Stimulated activated CD8-positive, alpha-beta memory T cell treated with anti-CD3 and anti-CD28 coated beads, Interleukin-15, amount 100 ng/mL, for 48 hours (primary cell): Measurements from ENCODE around the gene ABHD8.

Source experiments
- DNase-seq, 2 donors: peaks; one replicate each; pipeline ENCODE4 v3.0.0-alpha.2; 2020; ENCODE audit warnings: low read depth in 2 of 2

The ABHD8 gene, protein sequence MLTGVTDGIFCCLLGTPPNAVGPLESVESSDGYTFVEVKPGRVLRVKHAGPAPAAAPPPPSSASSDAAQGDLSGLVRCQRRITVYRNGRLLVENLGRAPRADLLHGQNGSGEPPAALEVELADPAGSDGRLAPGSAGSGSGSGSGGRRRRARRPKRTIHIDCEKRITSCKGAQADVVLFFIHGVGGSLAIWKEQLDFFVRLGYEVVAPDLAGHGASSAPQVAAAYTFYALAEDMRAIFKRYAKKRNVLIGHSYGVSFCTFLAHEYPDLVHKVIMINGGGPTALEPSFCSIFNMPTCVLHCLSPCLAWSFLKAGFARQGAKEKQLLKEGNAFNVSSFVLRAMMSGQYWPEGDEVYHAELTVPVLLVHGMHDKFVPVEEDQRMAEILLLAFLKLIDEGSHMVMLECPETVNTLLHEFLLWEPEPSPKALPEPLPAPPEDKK

DNA sequence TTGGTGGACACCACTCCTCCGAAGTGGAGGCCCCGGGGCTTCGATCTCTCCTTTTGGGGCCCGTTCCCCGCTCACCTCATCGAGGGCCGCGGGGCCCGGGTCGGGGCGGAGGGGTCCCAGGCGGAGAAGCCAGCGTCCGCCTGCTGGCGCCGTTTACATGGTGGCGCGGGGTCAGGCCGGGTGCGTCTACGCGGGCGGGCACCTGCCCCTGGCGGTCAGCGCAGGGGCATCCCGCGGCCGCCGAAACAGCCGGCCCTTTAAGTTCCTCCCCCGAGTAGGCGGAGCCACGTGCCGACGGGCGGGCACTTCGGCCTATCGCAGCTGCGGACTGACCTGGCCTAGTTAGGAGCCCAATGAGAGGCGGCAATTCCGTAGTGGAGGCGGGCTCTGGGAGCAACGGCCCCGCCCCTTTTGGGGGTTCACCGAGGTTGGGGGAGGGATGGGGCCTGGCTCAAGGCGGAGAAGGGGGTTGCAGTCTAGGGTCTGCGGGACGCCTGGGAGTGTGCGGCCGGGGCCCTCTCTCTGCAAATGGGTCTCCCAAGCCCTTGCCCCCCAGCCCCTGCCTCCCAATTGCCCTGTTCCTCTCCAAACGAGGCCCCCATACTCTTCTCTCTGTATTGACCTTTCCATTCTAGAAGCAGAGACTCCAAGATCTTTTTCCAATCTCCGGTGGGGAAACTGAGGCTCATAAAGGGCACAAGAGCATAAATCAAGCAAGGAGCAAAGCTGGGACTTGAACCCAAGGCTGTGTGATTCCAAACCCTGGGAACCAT is at the start of gene ABHD8:
Gene ABHD8, minus strand, starts transcription at position 259 of the 773 bp plus-strand sequence. CDS start 1,809 bp downstream, outside the sequence.
- DNase-seq: peak; percentile 89 to 91

DNA sequence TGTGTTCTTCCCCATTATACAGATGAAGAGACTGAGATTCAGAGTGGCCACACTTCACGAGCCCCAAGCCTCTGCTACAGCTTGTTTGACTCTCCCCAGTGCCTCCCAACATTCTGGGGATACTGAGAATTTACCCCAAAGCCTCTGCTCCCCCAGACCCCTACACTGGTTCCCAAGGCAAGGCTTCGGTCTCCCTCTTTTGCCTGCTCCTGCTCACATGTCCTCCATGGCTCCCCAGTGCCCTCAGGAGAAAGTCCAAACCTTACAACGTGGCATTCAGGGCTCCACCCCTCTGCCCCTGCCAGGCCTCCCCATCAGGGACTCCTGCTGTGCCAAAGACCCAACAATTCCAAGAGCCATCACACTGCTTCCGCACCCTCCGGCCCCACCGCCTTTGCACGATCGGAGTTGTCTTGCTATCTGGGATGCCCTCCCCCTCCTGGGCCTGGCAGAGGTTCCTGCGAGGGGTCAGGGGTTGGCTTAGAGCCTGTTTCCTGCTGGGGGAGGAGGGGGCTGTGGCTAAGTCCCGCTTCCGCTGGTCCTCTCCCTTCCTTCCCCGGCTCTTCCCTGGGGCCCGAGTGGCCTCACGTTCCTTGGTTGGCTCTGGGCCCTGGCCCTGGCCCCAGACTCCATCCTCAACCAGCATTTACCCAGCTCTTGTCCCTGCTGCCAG is 49.5 kb upstream of the ABHD8 start:
- DNase-seq: no peak

DNA sequence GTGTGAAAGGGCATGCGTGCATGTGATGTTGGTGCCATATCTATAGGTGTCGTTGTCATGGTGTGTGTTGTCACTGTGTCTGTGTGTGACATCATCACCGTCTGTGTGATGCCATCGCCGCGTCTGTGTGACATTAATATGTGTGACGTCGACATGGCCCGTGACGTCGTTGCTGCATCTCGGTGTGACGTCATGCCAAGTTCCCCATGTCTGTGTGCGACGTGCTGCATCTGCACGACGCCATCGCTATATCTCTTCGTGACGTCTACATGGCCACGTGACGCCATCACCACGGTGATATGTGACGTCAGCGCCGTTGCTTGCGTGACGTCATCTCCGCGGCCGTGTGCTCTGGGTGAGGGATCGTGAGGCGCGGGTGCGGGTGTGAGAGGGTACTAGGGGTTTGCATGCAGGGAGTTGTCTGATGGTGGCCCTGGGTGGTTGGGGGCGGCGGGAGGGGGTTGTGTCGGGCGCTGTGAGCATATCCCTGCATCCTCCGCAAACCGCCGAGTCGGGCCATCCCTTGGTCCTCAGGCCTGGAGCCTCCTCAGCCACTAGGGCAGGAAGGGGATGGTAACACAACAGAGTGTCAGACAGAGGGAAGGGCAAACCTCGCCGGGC is 48.7 kb upstream of the ABHD8 start:
- DNase-seq: no peak

DNA sequence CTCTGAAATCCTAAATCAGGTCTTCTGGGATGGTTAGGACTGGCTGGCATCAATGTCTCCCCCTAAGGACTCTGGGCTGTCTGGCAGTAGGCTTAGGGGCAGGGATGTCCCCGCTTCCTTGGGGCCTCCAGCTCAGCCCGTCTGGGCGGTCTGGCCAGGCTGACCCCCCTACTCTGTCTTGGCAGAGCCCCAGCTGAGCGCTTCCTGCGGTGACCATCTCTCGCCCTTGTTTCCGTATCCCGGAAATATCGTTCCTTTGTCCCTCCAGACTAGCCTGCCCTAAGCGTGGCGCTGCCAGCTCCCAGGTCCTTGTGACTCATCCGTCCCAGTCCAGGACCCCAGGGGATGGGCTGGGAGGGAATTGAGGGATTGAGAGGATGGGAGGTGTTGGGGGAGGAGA is 45.5 kb upstream of the ABHD8 start:
- DNase-seq: no peak

DNA sequence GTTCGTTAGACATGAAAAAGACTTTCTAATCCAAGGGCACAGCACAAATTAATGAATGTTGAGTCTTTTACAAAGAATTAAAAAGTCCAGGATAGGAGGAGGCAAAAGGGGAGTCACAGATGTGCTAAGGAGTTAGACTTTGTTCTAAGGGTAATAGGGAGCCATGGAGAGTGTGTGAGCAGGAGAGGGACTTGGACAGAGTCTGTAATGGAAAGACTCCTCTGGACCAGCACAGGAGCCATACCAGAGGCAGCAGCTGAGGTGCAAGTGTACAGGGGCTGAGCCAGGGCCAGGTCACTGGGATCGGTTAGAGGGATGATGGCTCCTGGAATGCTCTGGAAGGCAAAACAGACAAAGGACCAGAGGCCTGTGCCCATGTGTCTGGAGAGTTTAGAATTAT is 44.7 kb upstream of the ABHD8 start:
- DNase-seq: no peak

DNA sequence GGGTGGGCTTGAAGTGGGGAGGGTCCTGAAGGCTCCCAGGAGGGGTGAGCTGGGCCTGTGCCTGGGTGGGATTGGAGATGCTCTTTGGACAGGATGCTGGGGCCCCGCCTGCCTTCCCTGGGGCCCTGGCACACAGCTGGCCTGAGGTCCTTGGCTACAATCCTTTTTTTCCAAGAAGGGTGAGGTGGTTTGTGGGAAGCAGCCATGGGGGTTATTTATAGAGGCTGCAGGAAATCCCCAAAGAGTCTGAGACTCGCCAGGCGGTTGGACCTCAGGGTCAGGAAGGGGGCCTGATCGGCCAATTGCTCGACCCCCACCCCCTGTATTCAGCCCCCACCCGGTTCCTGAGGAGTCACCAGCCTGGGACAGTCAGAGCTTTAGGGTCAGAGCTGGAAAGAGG is 44.1 kb upstream of the ABHD8 start:
- DNase-seq: no peak

DNA sequence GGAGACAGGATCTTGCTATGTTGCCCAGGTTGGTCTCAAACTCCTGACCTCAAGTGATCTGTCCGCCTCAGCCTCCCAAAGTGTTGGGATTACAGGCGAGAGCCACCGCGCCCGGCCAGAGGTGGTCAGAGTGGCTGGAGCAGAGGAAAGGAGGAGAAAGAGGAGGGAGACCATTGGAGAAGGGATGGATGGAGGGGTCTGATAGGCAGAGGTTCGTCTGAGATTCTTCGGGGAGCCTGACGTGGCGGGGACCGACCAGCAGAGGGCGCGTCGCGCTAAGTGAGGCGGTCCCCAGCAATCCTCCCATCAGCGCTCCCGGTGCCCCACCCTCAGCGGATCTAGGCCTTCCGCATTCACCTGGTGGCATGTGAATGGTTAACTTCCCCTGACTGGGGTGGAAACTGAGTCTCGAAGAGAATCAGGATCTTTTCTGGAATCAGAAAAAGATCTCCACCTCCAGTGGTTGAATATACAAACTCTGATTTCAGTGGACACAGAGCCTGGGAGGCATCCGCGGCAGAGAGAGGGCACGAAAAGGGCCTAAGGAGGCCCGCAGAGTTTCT is 43.0 kb upstream of the ABHD8 start:
- DNase-seq: peak in 1 of 2 donors; percentile 59

DNA sequence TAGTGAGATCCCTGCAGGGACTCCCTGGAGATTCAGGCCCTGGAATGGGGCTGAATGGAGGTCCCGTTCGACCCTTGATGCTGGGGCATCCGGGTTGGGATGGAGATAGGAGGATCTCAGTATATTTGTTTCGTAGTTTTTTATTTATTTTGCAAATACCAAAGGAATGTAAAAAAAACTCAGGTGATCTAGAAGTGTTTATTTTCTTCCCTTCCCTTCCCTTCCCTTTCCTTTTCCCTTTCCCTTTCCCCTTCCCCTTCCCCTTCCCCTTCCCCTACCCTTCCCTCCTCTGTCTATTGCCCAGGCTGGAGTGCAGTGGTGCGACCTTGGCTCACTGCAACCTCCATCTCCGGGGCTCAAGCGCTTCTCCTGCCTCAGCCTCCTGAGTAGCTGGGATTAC is 38.6 kb upstream of the ABHD8 start:
- DNase-seq: no peak

DNA sequence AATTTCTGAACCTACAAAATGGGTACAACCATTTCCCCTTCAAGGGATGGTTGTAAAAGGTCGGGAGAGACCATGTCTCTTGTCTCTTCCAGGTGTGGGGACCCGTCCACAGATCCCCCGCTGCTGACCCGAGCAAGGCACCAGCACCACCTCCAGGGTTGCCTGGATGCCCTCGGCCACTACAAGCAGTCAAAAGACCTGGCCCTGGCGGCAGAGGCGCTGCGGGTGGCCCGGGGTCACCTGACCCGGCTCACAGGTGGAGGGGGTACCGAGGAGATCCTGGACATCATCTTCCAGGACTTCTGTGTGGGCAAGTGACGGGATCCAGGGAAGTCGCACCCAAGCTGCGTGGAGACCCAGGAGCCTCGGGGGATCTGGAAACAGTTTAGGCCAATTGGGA is 38.2 kb upstream of the ABHD8 start:
- DNase-seq: no peak

DNA sequence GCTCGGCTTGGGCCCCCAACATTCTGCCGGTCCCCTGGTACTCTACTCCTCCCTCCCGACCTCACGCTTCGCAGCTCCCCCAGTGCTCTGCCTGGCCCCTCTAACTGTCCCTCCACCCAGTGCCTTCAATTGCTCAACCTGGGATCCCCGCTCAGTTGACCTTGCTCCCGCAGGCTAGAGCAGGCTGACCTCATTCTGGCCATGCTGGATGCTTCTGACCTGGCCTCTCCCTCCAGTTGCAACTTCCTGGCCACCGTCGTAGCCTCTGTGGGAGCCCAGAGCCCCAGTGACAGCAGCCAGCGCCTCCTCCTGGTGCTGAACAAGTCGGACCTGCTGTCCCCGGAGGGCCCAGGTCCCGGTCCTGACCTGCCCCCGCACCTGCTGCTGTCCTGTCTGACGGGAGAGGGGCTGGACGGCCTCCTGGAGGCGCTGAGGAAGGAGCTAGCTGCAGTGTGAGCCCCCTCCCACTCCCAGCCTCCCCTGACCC is 37.7 kb upstream of the ABHD8 start:
- no peak for DNase-seq

DNA sequence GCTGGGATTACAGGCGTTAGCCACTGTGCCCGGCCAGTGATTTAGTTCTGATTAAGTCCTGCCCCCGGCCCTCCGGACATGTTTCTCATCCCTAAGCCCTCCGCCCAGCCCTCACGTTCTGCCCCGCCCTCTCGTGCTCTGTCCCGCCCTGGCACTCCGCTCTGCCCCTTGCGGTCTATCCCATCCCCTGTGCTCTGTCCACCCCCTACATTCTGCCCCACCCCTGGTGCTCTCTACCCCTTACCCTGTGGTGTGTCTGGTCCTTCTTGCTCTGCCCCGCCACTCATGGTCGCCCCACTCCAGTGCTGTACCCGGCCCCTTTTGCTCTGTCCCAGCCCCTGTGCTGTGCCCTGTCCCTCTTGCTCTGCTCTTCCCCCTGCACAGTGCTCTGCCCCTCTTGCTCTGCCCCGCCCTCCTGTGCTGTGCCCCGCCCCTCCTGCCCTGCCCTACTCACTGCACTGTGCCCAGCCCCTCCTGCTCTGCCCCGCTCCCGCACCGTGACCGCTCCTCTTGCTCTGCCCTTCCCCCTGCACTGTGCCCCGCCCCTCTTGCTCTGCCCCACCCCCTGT is 37.2 kb upstream of the ABHD8 start:
- no peak for DNase-seq

DNA sequence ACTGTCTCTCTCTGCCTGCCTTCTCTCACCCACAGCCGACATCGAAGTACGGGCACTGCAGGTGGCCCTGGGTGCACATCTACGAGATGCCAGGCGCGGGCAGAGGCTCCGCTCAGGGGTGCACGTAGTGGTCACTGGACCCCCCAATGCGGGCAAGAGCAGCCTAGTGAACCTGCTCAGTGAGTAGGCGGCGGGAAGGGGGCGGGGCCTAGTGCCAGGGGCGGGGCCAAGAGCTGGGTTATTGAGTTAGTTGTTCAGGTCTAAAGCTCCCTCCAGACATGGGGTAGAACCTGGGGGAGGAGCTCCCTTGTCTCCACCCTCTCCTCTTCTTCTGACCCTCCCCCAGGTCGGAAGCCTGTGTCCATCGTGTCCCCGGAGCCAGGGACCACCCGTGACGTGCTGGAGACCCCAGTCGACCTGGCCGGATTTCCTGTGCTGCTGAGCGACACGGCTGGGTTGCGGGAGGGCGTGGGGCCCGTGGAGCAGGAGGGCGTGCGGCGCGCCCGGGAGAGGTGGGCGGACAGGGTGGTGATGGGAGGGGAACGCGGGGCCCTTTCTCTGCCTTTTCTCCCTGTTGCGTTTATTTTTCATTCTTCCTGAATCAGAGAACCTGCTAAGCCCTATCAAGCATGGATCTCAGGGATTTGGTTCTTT is 36.0 kb upstream of the ABHD8 start:
- DNase-seq: peak in 1 of 2 donors; percentile 55

DNA sequence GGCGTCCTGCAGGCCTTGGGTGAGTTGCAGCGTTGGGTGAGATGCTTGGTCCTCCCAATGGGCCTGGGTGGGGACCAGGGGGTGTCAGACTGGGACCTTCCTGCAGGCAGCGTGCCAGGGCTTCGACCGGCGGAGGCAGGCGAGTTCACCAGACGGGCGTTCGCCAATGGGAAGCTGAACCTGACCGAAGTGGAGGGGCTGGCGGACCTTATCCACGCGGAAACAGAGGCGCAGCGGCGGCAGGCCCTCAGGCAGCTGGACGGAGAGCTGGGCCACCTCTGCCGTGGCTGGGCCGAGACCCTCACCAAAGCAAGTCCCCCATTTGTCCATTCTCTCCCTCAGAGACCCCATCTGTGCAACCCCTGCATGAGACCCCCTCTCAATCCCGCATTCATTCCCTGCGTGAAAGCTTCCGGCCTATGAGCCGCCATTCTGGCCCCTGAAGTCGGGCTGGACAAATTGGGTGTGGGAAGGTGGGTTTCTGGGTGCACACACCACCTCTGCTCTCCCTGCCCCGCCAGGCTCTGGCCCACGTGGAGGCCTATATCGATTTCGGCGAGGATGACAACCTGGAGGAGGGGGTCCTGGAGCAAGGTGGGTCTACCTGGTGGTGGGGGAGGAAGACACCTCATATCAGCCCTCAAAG is 35.3 kb upstream of the ABHD8 start:
- no peak for DNase-seq

DNA sequence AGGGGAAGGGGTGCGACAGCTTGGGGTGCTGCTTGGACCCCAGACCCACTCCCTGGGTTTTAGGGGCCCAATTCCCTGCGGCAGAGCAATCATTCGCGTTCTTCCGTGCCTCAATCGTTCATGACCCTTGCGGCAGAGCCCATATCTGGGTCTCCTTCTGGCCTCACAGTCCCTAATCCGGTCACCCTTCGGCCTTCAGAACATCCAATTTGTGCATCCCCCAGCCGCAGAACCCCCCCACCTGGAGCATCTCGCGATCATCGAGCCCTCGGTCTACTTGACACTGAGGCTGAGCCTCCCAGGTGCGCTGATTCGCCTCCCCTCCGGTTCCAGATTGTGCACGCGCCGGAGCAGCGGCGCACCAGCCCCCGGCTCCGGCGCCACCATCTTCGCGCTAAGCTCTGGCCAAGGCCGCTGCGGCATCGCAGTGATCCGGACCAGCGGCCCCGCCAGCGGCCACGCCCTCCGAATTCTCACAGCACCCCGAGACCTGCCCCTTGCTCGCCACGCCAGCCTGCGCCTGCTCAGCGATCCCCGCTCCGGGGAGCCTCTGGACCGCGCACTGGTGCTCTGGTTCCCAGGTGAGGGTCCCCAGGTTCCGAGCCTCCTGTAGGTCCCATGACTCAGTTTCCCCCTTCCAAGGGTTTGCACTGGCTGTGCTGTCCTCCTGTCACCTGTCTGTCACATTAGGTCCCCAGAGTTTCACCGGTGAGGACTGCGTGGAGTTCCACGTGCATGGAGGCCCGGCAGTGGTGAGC is 34.6 kb upstream of the ABHD8 start:
- no peak for DNase-seq

DNA sequence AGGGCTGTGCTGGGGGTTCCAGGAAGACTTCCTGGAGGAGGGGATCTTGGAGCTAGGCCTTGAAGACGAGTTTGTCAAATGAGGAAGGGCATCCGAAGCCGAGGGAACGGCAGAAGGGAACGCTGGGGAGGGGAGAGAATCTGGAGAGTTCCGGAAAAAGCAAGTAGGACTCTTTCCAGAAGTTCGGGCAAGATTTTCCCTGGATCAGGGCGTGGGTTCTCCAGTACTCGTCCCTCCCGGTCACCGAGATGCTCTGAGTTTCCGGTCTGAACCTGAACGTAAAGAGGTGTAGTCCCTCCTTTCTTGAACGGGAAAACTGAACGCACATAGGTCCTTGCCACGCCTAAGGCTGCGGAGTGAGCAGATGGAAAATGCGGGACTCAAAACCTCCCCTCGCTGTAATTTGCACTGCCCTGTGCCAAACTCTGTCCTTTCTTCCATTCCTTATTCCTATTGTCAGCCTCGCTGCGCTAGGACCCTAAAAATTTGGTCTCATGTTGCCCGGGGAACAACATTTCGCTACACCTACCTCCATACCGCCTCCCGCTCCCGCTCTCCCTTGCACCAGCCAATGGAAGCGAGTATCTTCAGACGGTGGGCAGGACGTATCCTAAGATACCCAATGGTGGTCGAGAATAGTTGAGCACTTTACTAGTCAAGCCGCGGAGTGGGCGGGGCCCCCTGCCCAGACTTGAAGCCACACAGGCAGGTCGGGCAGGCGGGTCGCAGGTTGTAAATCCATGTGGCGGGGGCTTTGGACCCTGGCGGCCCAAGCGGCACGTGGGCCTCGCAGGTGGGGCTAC is 33.8 kb upstream of the ABHD8 start, which contains the start of gene GTPBP3:
Gene GTPBP3, plus strand, starts transcription at position 682 of the 803 bp plus-strand sequence. Its CDS starts 59 bp downstream, at position 741.
- peak; percentile 92 to 93 for DNase-seq

DNA sequence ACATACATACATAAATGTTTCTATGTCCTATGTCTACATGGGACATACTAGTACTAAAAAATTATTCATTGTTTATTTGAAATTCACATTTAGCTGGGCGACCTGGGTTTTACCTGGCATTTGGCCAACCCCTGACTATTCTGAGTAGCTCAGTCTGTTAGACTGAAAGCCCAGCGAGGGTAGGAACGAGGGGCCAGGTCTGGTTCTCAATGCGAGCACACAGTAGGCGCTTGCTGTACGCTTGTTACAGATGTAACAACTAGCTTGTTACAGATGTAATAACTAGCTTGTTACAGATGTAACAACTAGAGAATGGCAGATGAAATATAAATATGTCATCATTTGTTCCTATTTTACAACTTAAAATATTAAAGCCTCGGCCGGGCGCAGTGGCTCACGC is 32.4 kb upstream of the ABHD8 start:
- DNase-seq: no peak

DNA sequence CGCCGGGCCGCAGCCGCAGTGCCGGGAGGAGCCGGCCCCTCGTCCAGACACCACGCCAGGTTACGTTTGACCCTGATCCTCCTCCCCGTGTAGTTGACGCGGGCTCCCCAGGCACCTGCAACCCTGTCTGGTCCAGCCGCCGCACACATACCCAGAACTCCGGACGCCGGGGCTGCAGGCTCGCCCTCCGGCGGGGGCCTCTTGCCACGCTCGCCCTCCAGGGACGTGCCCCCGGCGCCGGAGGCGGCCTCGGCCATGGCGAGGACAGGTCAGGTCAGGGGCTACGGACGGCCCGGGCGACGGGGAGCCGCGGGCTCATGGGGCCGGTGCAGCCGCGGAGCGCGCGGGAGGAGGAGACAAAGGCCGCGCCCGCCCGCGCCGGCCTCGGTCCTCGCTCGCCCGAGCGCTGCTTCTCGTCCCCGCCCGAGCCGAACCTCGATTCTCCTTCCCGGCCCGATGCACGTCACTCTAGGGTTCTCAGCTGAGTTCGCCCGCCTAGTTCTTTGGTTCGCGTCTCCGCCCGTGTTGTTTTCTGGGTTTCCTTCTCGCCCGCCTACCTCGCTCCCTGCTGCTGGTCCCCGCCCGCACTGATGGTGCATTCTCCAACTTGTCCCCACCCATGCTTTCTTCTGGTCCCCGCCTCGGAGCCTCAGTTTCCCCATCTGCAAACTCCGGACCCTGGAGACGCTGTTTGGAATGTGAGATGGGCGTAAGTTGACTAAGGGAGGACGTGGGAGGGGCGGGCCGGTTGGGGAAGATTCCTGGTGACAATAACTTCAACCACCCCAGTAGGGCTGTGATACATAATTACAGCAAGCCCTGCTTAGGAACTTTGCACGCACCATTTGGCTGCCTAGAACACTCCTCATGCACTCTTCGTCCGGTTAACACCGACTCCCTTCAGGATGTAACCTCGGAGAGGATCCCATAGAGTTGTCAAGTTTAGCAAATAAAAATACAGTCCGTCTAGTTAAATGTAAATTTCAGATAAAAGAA is 31.5 kb upstream of the ABHD8 start, which contains the start of gene ANO8:
Gene ANO8, minus strand, starts transcription at position 442 of the 996 bp plus-strand sequence. Its CDS starts 185 bp downstream, at position 257.
- DNase-seq: peak; percentile 88 to 90
